HG02885 (cell line): Measurements from ENCODE around the gene MYEOV.

Experiments used
- ATAC-seq: cut with Tn5 transposase; IDR thresholded peaks from one replicate; pipeline ENCODE4 v1.9.1; 2021; ENCODE audit warnings: mild to moderate bottlenecking; ENCODE audit not compliant: unreplicated experiment, poor library complexity

The MYEOV gene

GRCh38 chr11:69265210-69265609 lies 28.7 kb upstream of the MYEOV start:
- no peak for ATAC-seq

- no peak for ATAC-seq
These were observed 27.9 kb upstream of the MYEOV start for GRCh38 chr11:69265911-69266510.

DNA sequence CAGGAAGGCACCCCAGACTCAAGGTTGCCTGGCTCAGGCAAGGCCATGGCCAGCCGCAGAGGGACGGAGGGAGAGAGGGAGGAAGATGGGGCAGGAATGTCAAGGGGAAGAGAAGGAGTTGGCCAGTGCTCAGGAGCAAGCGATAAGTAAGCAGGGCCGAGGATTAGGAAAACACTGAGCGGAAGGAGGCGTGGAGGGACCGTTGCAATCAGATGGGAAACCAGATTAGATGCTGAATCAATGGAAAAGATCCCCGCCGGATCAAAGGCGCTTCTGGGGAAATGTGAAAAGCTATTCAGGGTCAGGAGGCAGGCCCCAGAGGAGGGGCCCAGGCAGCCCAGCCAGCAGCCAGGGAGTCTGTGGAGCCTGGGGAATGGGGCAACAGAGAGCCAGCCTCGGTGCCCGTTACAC lies 26.6 kb upstream of the MYEOV start:
- no peak for ATAC-seq

GRCh38 chr11:69268911-69269310 lies 25.0 kb upstream of the MYEOV start:
- ATAC-seq = no peak

GRCh38 chr11:69269388-69269787 lies 24.6 kb upstream of the MYEOV start:
- no peak for ATAC-seq

- no peak for ATAC-seq
These were observed 23.8 kb upstream of the MYEOV start for GRCh38 chr11:69269926-69270697.

GRCh38 chr11:69270941-69271340 lies 23.0 kb upstream of the MYEOV start:
- ATAC-seq = no peak

DNA sequence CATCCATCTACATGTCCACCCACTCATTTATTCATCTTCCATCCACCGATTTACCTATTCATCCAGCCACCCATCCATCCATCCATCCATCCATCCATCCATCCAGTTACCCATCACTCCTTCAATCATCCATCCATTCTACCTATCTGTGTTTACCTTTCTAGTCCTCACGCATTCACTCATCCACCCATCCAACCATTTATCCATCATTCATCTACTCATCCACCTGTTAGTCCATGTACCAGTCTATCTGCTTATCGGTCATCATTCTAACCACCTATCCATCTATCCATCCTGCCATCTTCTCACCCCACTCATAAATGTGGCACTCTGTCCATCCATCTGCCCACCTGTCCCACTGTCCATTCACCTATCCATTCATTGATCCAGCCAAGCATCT lies 21.9 kb upstream of the MYEOV start:
- no peak for ATAC-seq

DNA sequence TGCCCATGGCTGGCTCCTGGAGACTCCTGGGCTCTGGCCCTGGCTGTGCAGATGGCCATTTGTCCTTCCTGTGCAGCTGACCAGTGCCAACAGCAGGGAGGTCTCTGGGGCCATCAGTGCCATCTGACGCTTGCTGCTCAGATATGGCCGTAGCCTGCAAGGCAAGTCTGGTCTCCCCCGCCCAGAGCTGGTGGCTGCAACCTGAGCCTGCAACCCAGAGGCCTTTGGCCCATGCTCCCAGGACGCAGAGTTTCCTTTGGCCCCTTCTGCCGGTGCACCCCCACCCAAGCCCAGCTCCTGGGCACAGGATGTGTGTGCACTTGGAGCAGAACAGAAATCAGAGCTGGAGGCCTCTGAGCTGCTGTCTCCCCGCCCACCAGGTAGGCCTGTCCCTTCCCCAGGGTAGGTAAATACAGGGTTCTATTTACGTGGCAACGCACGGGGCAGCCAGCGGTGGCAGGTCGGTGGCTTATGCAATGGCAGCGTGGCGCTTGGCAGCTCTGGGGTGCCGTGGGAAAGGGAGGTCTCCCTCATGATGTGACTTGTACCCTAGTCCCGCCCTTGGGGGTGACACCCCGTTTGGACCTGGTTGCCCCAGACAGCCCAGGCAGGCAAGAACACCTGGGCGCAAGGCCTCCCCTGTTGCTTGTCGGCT lies 21.0 kb upstream of the MYEOV start:
- ATAC-seq = no peak

DNA sequence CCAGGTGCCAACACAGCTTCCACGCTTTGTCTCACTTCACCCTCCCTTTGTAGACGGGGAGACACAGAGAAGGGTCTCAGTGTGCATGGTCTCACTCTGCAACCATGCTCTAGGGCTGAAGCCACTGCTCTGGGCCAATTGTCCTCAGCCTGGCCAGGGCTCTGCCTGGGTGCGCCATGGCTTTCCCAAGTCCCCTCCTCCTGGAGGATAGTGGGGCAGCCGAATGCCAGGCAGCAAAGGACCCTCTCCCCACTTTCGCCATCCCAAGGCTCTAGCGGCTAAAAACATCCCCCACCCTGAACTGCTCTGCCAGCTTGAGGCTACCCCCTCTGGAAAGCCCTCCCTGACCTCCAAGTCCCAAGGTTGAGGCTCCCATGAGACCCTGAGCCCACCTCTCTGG lies 20.4 kb upstream of the MYEOV start:
- no peak for ATAC-seq

- ATAC-seq = no peak
These were observed 19.4 kb upstream of the MYEOV start for GRCh38 chr11:69274531-69275016.

GRCh38 chr11:69275178-69275577 lies 18.8 kb upstream of the MYEOV start:
- ATAC-seq = no peak

DNA sequence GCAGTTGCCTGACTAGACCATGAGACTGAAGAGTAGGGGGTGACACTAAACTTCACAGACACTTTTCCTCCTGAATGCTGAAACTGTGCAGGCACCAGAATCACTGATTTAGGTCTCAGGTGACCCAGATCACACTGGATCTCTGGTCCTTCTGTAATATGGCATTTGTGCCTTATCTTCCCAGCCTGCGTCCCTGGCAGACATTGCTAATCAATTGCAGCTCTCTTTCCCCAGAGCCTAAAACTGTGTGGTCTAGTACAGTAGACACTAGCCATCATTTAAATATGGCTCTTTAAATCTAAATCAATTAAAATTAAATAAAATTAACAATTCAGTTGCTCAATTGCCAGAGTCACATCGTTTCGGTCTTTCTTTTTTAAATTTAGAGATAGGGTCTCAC lies 17.8 kb upstream of the MYEOV start:
- ATAC-seq = no peak

DNA sequence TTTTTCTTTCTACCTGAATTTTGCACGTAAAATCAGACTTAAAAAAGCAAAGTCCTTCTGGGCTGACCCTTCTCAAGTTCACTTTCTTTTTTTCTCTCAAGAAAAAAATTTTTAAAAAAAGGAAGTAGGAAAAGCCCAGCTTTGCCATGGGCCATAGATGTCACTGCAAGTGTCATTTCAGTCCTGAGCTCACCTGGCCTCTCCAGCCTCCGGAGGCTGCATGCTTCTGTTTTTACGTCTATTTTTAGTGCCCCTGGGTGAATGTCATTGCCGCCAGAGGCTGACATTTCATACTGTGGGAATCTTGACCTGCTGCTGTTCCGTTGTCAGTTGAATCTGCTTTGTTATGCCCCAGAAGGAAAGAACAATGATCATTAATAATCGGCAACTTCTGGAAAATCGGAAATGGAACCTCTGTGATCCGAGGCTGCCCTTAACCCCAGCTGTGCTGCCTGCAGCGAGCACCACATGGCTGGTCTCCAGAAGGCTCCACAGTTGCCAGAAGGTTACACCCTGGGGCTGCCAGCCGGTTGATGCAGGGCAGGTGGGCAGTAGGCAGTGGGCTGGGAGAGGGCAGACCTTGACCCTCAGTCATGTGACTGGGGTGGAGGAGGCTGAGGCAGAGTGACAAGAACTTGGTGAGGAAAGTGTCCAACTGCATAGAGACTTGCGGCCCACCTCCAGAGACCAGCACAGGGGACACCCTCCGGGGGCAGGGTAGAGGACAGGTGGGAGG lies 16.7 kb upstream of the MYEOV start:
- ATAC-seq = no peak

DNA sequence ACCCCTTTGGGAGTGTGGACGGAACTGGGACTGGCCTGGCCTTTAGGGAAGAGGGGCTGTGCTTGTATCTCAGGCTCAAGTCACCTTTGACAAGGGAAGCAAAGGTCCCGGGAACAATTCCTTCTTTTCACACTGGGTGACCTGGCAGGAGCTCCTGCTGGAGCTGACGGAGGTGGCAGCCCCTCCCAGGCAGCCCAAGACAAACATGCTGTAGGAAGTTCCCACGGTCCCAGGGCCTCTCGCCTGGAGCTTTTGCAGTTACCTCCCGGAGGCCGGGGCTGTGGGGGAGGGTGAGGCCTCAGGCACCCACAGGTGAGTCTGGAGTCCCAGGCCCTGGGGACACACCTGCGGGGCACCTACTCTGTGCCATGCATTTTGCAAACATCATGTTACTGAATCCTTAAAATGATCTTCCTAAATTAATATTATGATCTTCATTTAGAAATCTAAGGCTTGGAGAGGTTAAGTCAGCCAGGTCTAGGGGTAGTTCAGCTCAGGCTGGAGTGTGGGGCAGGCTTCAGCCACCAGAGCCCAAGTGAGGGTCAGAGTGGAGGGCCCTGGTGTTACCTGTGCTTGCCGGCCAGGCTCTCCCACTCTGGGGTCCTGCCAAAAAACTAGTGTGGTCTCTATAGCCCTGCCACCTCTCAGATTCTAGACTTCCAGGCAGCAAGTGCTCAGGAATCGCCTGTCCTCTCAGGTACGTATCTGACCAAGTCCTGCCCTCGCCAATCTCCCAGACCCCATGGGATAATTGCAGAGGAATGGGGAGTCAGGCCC lies 15.7 kb upstream of the MYEOV start:
- ATAC-seq = no peak

- no peak for ATAC-seq
These were observed 13.5 kb upstream of the MYEOV start for GRCh38 chr11:69280451-69280850.

DNA sequence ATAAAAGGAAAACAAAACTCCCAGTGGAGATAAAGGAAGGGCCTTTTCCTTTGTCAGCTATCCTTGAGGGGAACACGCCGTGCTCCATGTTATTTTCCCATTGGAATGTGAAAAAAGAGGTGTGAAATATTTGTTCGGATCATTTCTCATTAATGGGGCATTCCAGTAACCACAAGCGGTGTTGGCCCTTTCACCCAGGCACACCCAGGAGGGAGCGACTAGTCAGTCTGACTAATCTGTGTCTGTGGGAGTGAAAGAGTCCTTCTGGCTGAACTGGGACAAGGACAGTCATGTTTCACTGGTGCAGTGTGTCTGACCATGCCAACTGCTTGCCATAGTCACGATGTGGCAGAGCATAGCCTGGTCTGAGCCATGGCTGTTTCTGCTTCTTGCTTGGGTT lies 13.0 kb upstream of the MYEOV start:
- ATAC-seq = no peak

DNA sequence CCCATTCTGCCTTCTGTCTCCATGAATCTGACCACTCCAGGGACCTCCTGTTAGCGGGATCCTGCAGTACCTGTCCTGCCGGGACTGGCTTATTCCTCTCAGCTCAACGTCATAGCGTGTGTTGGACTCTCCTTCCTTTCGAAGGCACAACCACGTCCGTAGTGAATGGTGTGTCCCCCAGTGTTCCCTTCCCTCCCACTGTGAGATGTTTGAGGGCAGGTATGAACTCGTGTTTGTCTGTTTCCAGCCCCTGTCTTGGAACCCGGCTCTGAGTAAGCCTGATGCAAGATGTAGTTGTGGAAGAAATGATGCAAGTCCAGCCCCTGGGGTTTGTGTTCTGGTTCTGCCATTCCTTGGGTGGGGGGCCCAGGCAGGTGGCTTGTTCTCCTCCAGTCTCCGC lies 10.5 kb upstream of the MYEOV start:
- no peak for ATAC-seq

- ATAC-seq = no peak
These were observed 9.9 kb upstream of the MYEOV start for GRCh38 chr11:69284081-69284511.

- no peak for ATAC-seq
These were observed 8.9 kb upstream of the MYEOV start for GRCh38 chr11:69285091-69285490.
